Measurements from ENCODE around the gene ADAM10. TPM values are rescaled to one million over a fixed set of nuclear protein-coding genes. Genes with fewer than 3 reads are reported as not detected.

The ADAM10 gene
- total and polyA plus RNA-seq, 8 donors, result 5.8 to 159 (median 17.2) TPM

- 0 to 1% (median 1%) methylated on average over 31 to 81 of the region's 81 CpGs for WGBS, 5 donors
- peak overlapping the region; percentile 85 to 97 (median 96) for H3K4me3 ChIP-seq
- no peaks in the 10 kb centered on the region for H3K9me3 ChIP-seq
- peak overlapping the region; percentile 96 to 98 (median 97) for H3K27ac ChIP-seq
- no peaks in the 10 kb centered on the region for H3K36me3 ChIP-seq
- TF ChIP-seq POLR2A (IDR thresholded peaks at IDR 0.05) (no peak), POLR2AphosphoS5 (IDR thresholded peaks at IDR 0.05) (no peak), EP300 (IDR thresholded peaks at IDR 0.05) (no peak)
- TF ChIP-seq, protein P1, sequence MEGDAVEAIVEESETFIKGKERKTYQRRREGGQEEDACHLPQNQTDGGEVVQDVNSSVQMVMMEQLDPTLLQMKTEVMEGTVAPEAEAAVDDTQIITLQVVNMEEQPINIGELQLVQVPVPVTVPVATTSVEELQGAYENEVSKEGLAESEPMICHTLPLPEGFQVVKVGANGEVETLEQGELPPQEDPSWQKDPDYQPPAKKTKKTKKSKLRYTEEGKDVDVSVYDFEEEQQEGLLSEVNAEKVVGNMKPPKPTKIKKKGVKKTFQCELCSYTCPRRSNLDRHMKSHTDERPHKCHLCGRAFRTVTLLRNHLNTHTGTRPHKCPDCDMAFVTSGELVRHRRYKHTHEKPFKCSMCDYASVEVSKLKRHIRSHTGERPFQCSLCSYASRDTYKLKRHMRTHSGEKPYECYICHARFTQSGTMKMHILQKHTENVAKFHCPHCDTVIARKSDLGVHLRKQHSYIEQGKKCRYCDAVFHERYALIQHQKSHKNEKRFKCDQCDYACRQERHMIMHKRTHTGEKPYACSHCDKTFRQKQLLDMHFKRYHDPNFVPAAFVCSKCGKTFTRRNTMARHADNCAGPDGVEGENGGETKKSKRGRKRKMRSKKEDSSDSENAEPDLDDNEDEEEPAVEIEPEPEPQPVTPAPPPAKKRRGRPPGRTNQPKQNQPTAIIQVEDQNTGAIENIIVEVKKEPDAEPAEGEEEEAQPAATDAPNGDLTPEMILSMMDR (IDR thresholded peaks at IDR 0.05), result no peak
- H3K4me1 ChIP-seq, result peaks cover 11 to 36% (median 26%) of the 10 kb centered on the region in 4 donors
- no peaks in the 10 kb centered on the region for H3K27me3 ChIP-seq
- peak; percentile 49 to 83 for DNase-seq
- intact Hi-C loops (cut with DNase I; ENCODE audit: low total_unique reads), result no loop called here
Observed at GRCh38 chr15:58748852-58749531, 515 bp downstream of the ADAM10 start.

DNA sequence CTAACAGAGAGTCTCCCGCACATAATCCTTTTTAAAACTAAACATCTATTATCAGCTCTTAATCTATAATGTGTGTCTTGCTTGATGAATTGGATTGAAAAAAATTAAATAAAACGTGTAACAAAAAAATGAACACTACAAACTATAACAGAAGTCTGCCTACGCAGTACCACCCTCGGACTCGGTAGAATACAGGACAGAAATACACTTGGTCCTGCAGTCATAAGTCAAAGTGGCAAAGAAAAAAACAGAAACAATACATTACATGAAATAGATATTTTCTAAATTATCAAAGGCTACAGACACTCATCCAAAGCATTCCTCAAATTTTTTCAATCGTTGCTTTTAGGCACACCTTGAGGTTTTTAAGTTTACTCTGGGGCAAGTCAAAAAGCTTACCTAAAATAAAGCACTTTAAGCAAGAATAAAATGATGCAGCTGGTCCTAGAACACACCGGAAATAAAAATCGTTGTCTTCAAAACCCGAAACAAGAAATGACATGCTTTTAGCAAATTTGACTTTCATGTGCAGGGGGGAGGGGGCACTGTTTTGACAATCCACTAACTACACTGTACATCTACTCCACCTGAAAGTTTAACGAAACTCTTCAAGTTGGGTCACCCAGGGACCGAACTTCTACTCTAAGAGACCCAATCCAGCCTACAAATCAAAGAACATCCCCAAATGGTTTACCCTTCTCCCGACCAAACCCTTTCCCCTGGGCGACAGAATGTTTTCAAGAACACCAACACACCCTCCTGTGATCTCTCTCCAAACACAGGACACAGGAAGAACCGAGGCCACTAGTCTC, 1.3 kb downstream of the ADAM10 start:
- H3K4me3 ChIP-seq, result peak overlapping the region; percentile 85 to 97 (median 96)
- peaks cover 11 to 43% (median 30%) of the 10 kb centered on the region in 4 donors for H3K4me1 ChIP-seq
- TF ChIP-seq POLR2AphosphoS5 (IDR thresholded peaks at IDR 0.05), result no peak
- TF ChIP-seq EP300 (IDR thresholded peaks at IDR 0.05), result no peak
- no peak for TF ChIP-seq POLR2A (IDR thresholded peaks at IDR 0.05)
- TF ChIP-seq, protein P1 (IDR thresholded peaks at IDR 0.05), result no peak
- peak overlapping the region; percentile 96 to 98 (median 97) for H3K27ac ChIP-seq
- H3K9me3 ChIP-seq, result no peaks in the 10 kb centered on the region
- 2 to 4% (median 3%) methylated on average over 14 of the region's 14 CpGs for WGBS, 5 donors
- H3K36me3 ChIP-seq, result no peaks in the 10 kb centered on the region
- intact Hi-C loops (cut with DNase I; ENCODE audit: low total_unique reads), result no loop called here
- DNase-seq, result peak in 1 of 2 donors; percentile 60
- H3K27me3 ChIP-seq, result no peaks in the 10 kb centered on the region

DNA sequence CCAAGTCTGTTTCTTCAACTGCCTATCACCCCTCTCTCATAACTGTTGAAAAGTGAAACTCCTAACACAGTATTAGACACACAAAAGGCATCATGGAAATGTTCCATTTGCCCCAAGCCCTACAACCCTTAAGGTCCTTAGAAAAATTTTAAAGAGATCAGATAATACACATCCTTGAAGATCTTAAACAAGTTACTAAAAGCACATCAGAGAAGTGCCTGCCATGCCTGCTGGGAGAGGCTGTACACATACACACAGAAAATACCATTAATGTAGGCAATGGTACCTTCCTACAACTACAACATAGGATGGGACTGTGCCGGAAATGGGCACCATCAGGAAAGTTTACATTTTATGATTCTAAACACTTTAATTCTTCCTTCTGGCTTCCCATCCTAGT, 3.3 kb downstream of the ADAM10 start:
- DNase-seq, result no peak
- intact Hi-C loops (cut with DNase I; ENCODE audit: low total_unique reads), result no loop called here

More for the DNA sequence above, 3.3 kb downstream of the ADAM10 start:
- Histone ChIP-seq H3K4me1 (peaks cover 11 to 63% (median 45%) of the 10 kb centered on the region in 4 donors), H3K9me3 (no peaks in the 10 kb centered on the region), H3K27ac (no peak overlapping the region), H3K4me3 (no peak overlapping the region), H3K36me3 (no peaks in the 10 kb centered on the region), H3K27me3 (no peaks in the 10 kb centered on the region)
- TF ChIP-seq EP300 (IDR thresholded peaks at IDR 0.05), result no peak
- no peak for TF ChIP-seq POLR2AphosphoS5 (IDR thresholded peaks at IDR 0.05)
- no peak for TF ChIP-seq POLR2A (IDR thresholded peaks at IDR 0.05)
- TF ChIP-seq, protein P1 (IDR thresholded peaks at IDR 0.05), result no peak
- WGBS, 5 donors, result 90 to 100% (median 100%) methylated on average over 1 of the region's 1 CpG

All from stomach (tissue), 9 donors.